GM19372 (cell line): ENCODE data around the gene PRL.
A peak's percentile ranks its signal among the peaks of the same experiment; 100 is the strongest.

ENCODE experiments used
- ATAC-seq: cut with Tn5 transposase; IDR thresholded peaks from one replicate; pipeline ENCODE4 v1.9.1; 2021; ENCODE audit warnings: mild to moderate bottlenecking, low read depth, moderate library complexity; ENCODE audit not compliant: unreplicated experiment

Gene PRL

GRCh38 chr6:22296067-22296466 lies 769 bp downstream of the PRL start:
- ATAC-seq: no peak

GRCh38 chr6:22295145-22295544 lies 1.7 kb downstream of the PRL start:
- ATAC-seq: no peak

- ATAC-seq: no peak
Measured at GRCh38 chr6:22294301-22294700, 2.5 kb downstream of the PRL start.

GRCh38 chr6:22290045-22290444 lies 6.8 kb downstream of the PRL start:
- no peak for ATAC-seq

- no peak for ATAC-seq
Measured at GRCh38 chr6:22288721-22289120, 8.1 kb downstream of the PRL start.

GRCh38 chr6:22284666-22285065 lies 12.2 kb downstream of the PRL start:
- ATAC-seq: no peak

- no peak for ATAC-seq
Measured at GRCh38 chr6:22281341-22282085, 15.3 kb downstream of the PRL start.

- ATAC-seq: no peak
Measured at GRCh38 chr6:22279427-22279826, 17.4 kb downstream of the PRL start.

- peak; percentile 76 for ATAC-seq
Measured at GRCh38 chr6:22271081-22271480, 25.8 kb downstream of the PRL start.

GRCh38 chr6:22263748-22264147 lies 33.1 kb downstream of the PRL start:
- no peak for ATAC-seq

GRCh38 chr6:22254886-22255285 lies 42.0 kb downstream of the PRL start:
- ATAC-seq: no peak

GRCh38 chr6:22253955-22254655 lies 42.7 kb downstream of the PRL start:
- ATAC-seq: no peak

GRCh38 chr6:22251348-22251747 lies 45.5 kb downstream of the PRL start:
- ATAC-seq: no peak

- ATAC-seq: no peak
Measured at GRCh38 chr6:22250486-22250885, 46.4 kb downstream of the PRL start.

GRCh38 chr6:22249711-22250350 lies 47.0 kb downstream of the PRL start:
- ATAC-seq: no peak

- ATAC-seq: no peak
Measured at GRCh38 chr6:22248513-22249308, 48.1 kb downstream of the PRL start.

GRCh38 chr6:22247916-22248482 lies 48.8 kb downstream of the PRL start:
- no peak for ATAC-seq

GRCh38 chr6:22240025-22240424 lies 56.8 kb downstream of the PRL start:
- no peak for ATAC-seq

GRCh38 chr6:22239261-22239921 lies 57.4 kb downstream of the PRL start:
- no peak for ATAC-seq

GRCh38 chr6:22238861-22239260 lies 58.0 kb downstream of the PRL start:
- ATAC-seq: no peak
